ENCODE results near the gene CMPK1. TPM values are rescaled to one million over a fixed set of nuclear protein-coding genes. Genes with fewer than 3 reads are reported as not detected.

The CMPK1 gene
- polyA plus RNA-seq, 1 donor (not counting 4 experiments of a cell fraction or from before 2014, with no cell fraction given), result 63.8 TPM

GRCh38 chr1:47361380-47361779, 27.8 kb downstream of the CMPK1 start:
- Histone ChIP-seq H3K4me3 (ENCODE audit: control insufficient read depth in 2 of 3, extremely low read depth in 1 of 3, insufficient read depth in 2 of 3, low read depth in 1 of 3, low read length in 3 of 3) (no peak overlapping the region), H3K36me3 (ENCODE audit: control insufficient read depth in 2 of 2, extremely low read depth in 1 of 2, insufficient read depth in 2 of 2, low read length in 2 of 2) (no peaks in the 10 kb centered on the region), H3K27ac (ENCODE audit: control insufficient read depth, insufficient read depth, low read length) (no peak overlapping the region), H4K20me1 (ENCODE audit: control insufficient read depth, extremely low read depth, insufficient read depth, low read length) (no peaks in the 10 kb centered on the region), H2AFZ (ENCODE audit: control insufficient read depth, low read length) (no peak overlapping the region), H3K9ac (ENCODE audit: control insufficient read depth, extremely low read depth, insufficient read depth, low read length) (no peak overlapping the region), H3K9me3 (ENCODE audit: control insufficient read depth, low read depth, low read length) (no peaks in the 10 kb centered on the region), H3K4me2 (ENCODE audit: control insufficient read depth, extremely low read depth, insufficient read depth, low read depth, low read length) (no peak overlapping the region), H3K4me1 (ENCODE audit: control insufficient read depth, extremely low read depth, insufficient read depth, low read length) (no peaks in the 10 kb centered on the region), H3K79me2 (ENCODE audit: control insufficient read depth, insufficient read depth, low read length) (peaks cover 36% of the 10 kb centered on the region), H3K27me3 (ENCODE audit: control insufficient read depth, extremely low read depth, insufficient read depth, low read length) (no peaks in the 10 kb centered on the region), H3K9me1 (ENCODE audit: control insufficient read depth, extremely low read depth, insufficient read depth, low read length) (no peaks in the 10 kb centered on the region)
- dilution Hi-C loops (cut with MboI; ENCODE audit: extremely low pct_ligation_motif_present, low sequenced_read_pairs), result no loop called here
- DNase-seq (ENCODE audit: low read depth, low spot score) (no peak), FAIRE-seq (no peak)
- no peak for TF ChIP-seq EZH2 (IDR thresholded peaks at IDR 0.05; ENCODE audit: low read length)
- TF ChIP-seq, protein P1, sequence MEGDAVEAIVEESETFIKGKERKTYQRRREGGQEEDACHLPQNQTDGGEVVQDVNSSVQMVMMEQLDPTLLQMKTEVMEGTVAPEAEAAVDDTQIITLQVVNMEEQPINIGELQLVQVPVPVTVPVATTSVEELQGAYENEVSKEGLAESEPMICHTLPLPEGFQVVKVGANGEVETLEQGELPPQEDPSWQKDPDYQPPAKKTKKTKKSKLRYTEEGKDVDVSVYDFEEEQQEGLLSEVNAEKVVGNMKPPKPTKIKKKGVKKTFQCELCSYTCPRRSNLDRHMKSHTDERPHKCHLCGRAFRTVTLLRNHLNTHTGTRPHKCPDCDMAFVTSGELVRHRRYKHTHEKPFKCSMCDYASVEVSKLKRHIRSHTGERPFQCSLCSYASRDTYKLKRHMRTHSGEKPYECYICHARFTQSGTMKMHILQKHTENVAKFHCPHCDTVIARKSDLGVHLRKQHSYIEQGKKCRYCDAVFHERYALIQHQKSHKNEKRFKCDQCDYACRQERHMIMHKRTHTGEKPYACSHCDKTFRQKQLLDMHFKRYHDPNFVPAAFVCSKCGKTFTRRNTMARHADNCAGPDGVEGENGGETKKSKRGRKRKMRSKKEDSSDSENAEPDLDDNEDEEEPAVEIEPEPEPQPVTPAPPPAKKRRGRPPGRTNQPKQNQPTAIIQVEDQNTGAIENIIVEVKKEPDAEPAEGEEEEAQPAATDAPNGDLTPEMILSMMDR (optimal IDR thresholded peaks at IDR 0.05 in 1 of 3, IDR thresholded peaks at IDR 0.05 in 1 of 3, conservative IDR thresholded peaks at IDR 0.05 in 1 of 3; ENCODE audit: extremely low read depth in 1 of 3, insufficient read depth in 2 of 3, low read length in 3 of 3), result no peak

GRCh38 chr1:47362828-47363227, 29.2 kb downstream of the CMPK1 start:
- TF ChIP-seq, protein P1 (optimal IDR thresholded peaks at IDR 0.05 in 1 of 3, IDR thresholded peaks at IDR 0.05 in 1 of 3, conservative IDR thresholded peaks at IDR 0.05 in 1 of 3; ENCODE audit: extremely low read depth in 1 of 3, insufficient read depth in 2 of 3, low read length in 3 of 3), result no peak
- TF ChIP-seq EZH2 (IDR thresholded peaks at IDR 0.05; ENCODE audit: low read length), result no peak
- Histone ChIP-seq H3K27ac (ENCODE audit: control insufficient read depth, insufficient read depth, low read length) (no peak overlapping the region), H3K9me3 (ENCODE audit: control insufficient read depth, low read depth, low read length) (no peaks in the 10 kb centered on the region), H3K9me1 (ENCODE audit: control insufficient read depth, extremely low read depth, insufficient read depth, low read length) (no peaks in the 10 kb centered on the region), H3K79me2 (ENCODE audit: control insufficient read depth, insufficient read depth, low read length) (peaks cover 29% of the 10 kb centered on the region), H2AFZ (ENCODE audit: control insufficient read depth, low read length) (no peak overlapping the region), H3K36me3 (ENCODE audit: control insufficient read depth in 2 of 2, extremely low read depth in 1 of 2, insufficient read depth in 2 of 2, low read length in 2 of 2) (no peaks in the 10 kb centered on the region), H3K4me2 (ENCODE audit: control insufficient read depth, extremely low read depth, insufficient read depth, low read depth, low read length) (no peak overlapping the region), H3K4me3 (ENCODE audit: control insufficient read depth in 2 of 3, extremely low read depth in 1 of 3, insufficient read depth in 2 of 3, low read depth in 1 of 3, low read length in 3 of 3) (no peak overlapping the region), H3K27me3 (ENCODE audit: control insufficient read depth, extremely low read depth, insufficient read depth, low read length) (no peaks in the 10 kb centered on the region), H3K9ac (ENCODE audit: control insufficient read depth, extremely low read depth, insufficient read depth, low read length) (no peak overlapping the region), H4K20me1 (ENCODE audit: control insufficient read depth, extremely low read depth, insufficient read depth, low read length) (no peaks in the 10 kb centered on the region), H3K4me1 (ENCODE audit: control insufficient read depth, extremely low read depth, insufficient read depth, low read length) (no peaks in the 10 kb centered on the region)
- dilution Hi-C loops (cut with MboI; ENCODE audit: extremely low pct_ligation_motif_present, low sequenced_read_pairs), result no loop called here
- FAIRE-seq, result no peak
- no peak for DNase-seq (ENCODE audit: low read depth, low spot score)
